Head of caudate nucleus (tissue), 42 donors: ENCODE data around the gene RGS19.

Experiments
- DNase-seq, 42 donors: peaks; one replicate each; pipeline versions ENCODE4 v3.0.0 to v3.0.0-alpha.2; 2020 to 2021; ENCODE audit warnings: mixed read lengths in 7 of 42
- intact Hi-C: fragments of 100-400 bp; cut with DNase I; formaldehyde crosslinking; loops from one replicate; pipeline ENCODE4 v1.15.0; 2022

Gene RGS19

GRCh38 chr20:64109831-64110391 is 30.6 kb upstream of the RGS19 start:
- intact Hi-C loops: no loop called here
- peak in 22 of 42 donors; percentile 3 to 55 (median 35) for DNase-seq

- peak in 16 of 42 donors; percentile 0 to 34 (median 12) for DNase-seq
- intact Hi-C loops: no loop called here
These were observed 29.7 kb upstream of the RGS19 start for GRCh38 chr20:64108731-64109681.

DNA sequence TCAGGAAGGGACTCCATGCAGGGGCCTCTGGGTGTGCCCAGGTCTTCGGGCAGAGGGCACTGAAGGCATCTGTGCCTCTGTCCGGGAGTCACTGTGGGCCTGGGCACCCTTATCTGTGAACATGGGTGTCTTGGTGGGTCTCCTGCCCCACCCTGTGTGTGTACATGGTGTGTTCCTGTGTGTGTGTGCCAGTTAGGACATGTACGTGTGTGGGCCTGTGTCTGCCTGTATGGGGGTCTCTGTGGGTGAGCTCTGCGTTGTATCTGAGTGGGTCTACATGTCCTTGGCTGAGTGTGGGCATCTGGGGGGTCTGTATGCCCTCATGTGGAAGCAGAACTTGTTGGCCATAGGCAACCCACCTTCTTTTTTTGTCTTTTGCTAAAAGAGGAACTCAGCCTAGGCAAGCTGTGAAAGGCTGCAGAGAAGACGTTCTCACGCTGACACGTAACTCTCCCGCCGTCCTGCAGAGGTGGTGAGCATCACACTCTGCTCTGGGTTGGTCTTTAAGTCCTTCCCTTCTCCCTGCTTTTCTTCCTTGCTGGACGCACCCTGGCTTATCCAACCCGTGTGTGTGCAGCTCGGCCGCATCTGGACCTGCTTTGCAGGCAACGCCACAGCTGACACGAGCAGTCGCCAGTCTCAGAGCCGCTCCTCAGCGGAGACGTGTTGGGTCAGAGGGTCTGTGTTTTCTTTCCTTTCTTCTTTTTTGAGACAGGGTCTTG is 28.6 kb upstream of the RGS19 start:
- peak in 24 of 42 donors; percentile 1 to 42 (median 12) for DNase-seq
- intact Hi-C loops: no loop called here

DNA sequence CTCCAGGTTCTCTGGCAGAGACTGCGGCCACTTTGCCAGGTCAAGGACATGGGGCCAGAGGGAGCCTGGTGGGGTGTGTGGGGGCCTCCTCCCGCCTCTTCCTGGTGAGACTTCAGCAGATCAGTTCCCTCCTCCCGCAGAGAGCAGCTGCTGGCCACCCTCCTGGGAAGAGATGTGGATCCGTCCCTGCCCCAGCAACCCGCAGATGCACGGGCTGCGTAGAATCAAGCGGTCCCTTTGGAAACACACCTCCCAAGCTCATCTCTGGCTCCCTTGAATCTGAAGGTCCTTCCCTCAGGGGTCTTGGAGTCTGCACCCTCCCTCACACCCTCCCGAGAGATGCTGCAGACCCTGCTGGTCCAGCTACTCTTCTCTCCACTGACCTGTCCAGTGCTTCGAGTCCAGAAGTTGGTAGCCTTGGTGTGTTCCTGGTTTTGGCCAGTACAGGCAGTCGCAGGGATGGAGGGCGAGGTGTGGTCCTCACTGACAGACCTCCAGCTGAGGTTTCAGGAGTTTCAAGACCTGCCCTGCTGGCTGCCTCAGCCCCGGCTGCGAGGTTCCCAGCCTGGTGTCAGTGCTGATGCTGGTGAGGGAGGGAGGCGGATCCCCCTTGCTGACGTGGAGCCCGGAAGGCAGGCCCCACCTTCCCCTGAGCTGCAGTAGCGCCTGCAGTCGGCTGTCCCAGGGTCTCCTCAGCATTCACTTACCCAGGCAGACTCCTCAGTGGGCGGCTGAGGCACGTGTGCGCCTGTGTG is 27.8 kb upstream of the RGS19 start, which contains the start of gene NPBWR2:
TSS of gene NPBWR2 (minus strand) at position 585 of the 755 bp plus-strand sequence. CDS start 734 bp downstream, outside the sequence.
- intact Hi-C loops: no loop called here
- peak in 29 of 42 donors; percentile 6 to 68 (median 37) for DNase-seq

- intact Hi-C loops: no loop called here
- peak in 15 of 42 donors; percentile 1 to 33 (median 9) for DNase-seq
These were observed 27.2 kb upstream of the RGS19 start for GRCh38 chr20:64106435-64106961.

GRCh38 chr20:64105846-64106434 is 26.6 kb upstream of the RGS19 start:
- DNase-seq: peak in 11 of 42 donors; percentile 1 to 33 (median 10)

DNA sequence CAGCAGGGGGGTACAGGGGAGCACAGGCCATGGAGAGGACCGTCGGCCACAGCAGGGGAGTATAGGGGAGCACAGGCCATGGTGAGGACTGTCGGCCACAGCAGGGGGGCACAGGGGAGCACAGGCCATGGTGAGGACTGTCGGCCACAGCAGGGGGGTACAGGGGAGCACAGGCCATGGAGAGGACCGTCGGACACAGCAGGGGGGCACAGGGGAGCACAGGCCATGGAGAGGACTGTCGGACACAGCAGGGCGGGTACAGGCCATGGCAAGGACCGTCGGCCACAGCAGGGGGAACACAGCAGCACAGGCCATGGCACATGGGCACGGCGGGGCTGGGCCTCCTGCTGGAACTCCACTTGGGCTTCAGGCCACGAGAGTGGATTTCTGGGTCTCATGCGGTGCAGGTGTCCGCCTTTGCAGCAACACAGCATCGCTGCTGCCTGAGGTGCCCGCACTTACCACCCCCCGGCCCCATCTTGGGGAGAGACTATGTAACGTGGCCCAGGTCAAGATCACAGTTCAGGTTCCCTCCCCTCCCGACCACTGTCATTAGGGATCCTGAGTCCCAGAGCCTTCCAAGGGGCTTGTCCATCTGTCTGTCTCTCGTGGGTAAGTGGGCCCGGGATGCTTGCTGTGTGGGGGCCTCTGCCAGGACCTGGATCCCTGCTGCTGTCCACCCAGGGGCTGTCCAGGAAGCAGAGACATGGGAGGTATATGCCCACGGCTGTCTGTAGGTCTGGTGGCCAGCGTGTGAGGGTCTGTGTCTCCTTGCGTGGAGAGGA is 25.5 kb upstream of the RGS19 start:
- DNase-seq: peak in 13 of 42 donors; percentile 0 to 35 (median 7)

More at GRCh38 chr20:64105846-64106434, 26.6 kb upstream of the RGS19 start:
- intact Hi-C loops: no loop called here

DNA sequence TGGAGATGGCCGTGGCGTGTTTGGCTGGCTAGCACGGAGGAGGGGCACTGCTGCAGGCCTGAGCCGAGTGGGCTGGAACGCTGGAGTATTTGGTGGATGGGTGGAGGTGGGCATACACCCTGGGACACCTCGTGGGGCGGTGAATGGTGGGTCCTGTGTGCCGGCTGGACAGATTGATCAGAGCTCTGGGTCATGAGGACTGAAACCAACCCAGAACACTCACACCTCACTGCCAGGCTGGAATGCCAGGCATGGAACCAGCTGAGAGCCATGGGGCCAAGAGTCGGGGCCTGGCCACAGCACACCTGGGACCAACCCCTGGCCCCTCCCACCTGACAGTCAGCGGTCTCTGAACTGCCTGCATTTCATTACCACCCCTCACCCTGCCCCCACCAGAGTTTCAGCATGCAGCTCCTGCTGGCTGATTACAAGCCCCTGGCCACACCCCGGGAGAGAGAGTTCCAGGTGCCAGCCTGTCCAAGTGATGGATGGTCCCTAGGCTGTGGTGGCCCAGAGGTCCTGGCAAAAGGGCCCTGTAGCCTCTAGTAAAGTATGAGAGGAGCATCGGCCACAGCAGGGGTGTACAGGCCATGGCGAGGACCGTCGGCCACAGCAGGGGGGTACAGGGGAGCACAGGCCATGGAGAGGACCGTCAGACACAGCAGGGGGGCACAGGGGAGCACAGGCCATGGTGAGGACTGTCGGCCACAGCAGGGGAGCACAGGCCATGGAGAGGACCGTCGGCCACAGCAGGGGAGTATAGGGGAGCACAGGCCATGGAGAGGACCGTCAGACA is 24.8 kb upstream of the RGS19 start:
- intact Hi-C loops: no loop called here
- DNase-seq: peak in 19 of 42 donors; percentile 0 to 41 (median 7)

More for the DNA sequence above, 25.5 kb upstream of the RGS19 start:
- intact Hi-C loops: no loop called here

DNA sequence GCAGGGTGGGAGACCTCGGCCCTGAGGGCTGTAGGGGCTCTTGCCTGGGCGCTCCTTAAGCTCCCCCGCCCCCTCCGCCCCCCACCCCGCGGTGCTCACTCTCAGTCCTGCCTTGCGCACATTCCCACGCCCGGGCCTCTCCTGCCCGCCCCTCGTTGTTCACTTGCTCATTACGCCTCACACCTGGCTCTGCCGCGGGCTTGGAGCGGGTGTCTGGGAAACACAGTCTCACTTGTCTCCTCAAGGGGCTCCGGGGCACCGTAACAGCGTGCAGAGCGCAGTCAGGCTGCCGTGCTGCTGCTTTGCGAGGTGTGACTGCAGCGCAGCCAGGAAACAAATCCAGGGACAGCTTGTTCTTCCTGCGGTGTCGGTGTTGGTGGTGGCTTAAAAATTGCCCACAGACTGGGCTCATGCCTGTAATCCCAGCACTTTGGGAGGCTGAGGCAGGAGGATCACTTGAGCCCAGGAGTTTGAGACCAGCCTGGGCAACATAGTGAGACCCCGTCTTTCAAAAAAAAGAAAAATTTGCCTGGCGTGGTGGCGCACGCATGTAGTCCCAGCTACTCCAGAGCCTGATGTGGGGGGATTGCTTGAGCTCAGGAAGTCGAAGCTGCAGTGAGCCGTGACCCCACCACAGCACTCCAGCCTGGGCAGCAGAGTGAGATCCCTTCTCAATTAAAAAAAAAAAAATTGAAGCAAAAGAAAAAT is 23.5 kb upstream of the RGS19 start:
- intact Hi-C loops: no loop called here
- DNase-seq: peak in 35 of 42 donors; percentile 2 to 65 (median 39)

GRCh38 chr20:64101731-64102621 is 22.7 kb upstream of the RGS19 start:
- DNase-seq: peak in 26 of 42 donors; percentile 3 to 67 (median 26)
- intact Hi-C loops: no loop called here

GRCh38 chr20:64100946-64101688 is 21.8 kb upstream of the RGS19 start:
- intact Hi-C loops: no loop called here

GRCh38 chr20:64100566-64100888 is 21.2 kb upstream of the RGS19 start:
- DNase-seq: peak in 12 of 42 donors; percentile 3 to 36 (median 14)
- intact Hi-C loops: no loop called here

More at GRCh38 chr20:64100946-64101688, 21.8 kb upstream of the RGS19 start:
- peak in 16 of 42 donors; percentile 0 to 29 (median 6) for DNase-seq

- DNase-seq: peak in 10 of 42 donors; percentile 2 to 55 (median 20)
- intact Hi-C loops: no loop called here
These were observed 20.7 kb upstream of the RGS19 start for GRCh38 chr20:64099880-64100565.
